Activated CD4-positive, alpha-beta T cell treated with anti-CD3 and anti-CD28 coated beads, Interleukin-2, amount 50 U/mL, for 16 hours (primary cell): Measurements from ENCODE around the gene TAAR6.
"Not testable (repeated sequence)": the region's sequence is repeated elsewhere in the genome, so short reads cannot be mapped to it uniquely, and the experiment has no call there.

Experiments
- DNase-seq: peaks from one replicate; pipeline ENCODE4 v3.0.0-alpha.2; 2020

The TAAR6 gene

DNA sequence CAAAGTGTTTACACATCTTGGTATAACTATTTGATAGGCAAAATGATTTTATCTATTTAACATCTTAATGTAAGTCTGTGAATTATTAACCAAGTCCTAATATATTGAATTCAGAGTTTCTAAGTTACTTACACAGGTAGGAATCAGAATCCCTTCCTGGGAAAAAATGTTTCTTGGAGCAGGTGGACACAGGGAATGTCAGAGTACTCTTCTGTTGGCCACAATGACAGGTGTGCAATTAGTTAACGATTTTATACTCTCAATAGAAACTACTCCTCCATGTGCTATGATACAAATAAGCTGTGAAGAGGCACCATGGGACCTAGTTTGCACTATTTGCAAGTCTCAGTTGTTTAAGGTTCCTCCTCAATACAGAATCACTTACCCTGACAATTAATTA lies 20.2 kb downstream of the TAAR6 start:
- no peak for DNase-seq

DNA sequence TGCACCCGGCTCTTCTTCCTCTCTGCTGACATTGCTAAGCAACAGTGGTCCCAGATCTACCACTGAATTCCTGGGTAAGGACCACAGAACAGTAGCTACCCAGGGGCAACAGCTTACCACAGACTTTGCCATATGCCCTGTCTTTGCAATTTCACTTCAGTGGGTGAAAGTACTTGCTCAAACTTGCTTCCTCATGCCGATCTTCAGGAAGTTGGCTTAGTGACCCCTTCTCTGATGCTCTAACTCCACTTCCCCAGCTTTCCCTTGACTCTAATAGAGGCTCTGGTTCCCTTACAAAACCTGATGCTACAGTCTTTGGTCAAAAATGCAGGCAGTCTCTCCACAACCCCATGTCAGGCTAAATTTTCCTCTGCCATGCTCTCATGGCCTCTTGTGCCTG lies 22.7 kb downstream of the TAAR6 start:
- DNase-seq: no peak

DNA sequence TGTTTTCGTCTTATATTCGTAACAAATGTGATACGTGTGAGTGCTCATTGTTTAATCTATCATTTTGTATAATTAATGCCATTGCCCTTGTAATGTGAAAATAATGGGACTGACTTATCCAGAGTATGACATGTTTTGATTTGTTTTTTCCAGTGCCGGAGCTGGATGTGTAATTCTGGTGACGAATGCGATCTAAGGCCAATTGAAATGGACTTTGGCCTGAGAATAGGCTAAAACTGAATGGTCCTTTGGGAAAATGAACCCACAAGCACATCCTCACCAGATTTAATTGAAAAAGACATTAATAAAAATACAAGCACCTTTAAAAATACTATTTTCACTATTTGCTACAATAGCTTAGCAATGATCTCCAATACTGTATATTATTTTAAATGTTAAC lies 26.1 kb downstream of the TAAR6 start:
- DNase-seq: no peak

DNA sequence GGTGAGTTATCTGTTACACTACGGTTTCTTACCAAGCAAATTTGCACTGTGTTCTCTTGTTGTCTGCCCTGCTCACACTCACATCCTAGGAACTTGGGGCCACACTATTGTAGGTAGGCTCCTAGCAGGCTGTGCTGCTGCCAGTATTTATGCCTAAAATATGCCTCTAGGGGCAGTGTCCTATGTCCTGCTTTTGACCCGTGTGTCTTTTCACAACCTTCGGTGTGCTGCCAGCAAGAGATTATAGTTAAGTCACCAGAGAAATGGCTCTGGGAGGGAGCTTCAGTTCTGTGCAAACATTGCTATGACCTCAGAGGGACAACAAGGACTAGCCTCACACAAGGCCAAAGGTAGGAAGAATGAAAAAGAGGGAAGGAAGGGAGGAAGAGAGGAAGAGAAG lies 28.4 kb downstream of the TAAR6 start:
- no peak for DNase-seq

DNA sequence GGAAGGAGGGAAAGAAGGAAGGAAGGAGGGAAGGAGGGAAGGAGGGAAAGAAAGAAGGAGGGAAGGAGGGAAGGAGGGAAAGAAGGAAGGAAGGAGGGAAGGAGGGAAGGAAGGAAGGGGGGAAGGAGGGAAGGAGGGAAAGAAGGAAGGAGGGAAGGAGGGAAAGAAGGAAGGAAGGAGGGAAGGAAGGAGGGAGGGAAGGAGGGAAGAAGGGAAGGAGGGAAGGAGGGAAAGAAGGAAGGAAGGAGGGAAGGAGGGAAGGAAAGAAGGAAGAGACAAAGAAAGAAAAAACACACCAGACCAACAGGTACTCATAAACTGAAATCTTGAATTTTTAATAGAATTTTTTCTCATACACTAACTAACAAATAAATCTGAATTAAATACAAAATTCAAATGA lies 30.8 kb downstream of the TAAR6 start:
- DNase-seq: not testable (repeated sequence)

DNA sequence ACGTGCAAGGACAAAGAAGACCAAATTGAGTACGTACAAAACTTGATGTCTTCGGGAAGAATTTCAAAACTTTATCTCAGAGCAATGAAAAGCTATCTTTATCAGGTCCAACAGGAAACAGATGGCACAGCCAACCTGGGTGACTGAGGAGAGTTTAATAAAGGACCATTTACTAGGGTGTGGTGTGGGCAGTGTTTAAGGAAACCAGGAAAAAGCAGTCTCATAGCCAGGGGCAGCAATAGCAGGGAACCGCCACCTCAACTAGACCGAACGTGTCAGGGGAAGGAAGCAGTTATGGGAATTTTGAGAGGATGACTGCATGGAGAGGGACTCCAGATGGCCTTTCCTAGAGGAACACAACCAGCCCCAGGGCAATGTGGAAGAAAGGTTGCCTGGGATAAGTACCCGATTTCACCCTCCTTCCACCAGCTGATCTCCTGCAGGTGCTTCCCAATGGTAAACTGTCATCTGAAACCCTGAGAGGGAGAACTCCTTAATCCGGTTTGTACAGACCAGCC lies 34.6 kb downstream of the TAAR6 start:
- no peak for DNase-seq

DNA sequence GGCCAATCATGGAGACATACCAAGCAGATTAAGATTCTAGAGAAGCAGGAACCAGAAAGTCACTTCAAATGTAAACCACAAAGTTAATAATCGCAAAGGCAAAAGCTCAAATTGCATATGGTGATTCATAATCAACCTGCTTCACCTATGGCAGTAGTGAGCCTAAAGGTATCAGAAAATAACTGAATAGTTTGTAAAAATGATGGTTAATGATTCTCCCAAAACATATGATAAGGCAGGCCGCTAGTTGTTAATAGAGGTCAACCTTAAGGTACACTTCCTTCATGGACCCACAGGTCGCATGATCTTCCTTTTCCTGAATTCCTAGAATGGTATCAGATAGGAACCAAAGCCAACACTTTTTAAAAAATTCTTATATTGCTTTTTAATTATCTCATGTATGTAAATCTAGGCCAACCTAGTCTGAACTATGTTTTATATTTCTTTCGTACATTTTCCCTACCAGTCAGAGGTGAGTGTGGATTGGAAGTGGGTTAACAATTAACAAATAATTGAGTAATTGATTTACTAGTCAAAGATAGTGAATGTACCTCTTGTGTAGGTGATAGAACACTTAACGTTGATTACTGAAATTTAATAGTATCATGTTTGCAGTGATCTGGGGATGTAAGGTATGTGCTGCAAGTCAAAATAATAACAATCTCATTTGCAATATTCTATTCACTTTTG lies 37.6 kb downstream of the TAAR6 start:
- DNase-seq: no peak

DNA sequence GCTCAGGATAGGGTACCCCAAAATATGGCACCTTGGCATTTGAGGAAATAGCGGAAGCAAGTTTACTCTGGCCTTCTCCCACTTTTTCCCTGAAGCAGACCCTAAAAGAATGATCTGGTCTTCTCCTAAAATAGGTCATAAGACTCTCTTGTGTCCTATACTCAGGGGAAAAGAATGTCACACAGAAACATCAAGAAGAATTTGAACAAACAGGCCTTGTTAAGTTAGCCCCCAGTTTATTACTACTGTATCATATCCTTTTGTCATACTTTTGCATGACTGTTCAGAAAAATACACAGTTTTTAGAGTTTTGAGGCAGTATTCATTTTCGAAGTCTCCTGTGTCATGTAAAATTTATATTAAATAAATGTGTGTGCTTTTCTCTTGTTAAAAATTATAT lies 41.5 kb downstream of the TAAR6 start:
- DNase-seq: no peak

DNA sequence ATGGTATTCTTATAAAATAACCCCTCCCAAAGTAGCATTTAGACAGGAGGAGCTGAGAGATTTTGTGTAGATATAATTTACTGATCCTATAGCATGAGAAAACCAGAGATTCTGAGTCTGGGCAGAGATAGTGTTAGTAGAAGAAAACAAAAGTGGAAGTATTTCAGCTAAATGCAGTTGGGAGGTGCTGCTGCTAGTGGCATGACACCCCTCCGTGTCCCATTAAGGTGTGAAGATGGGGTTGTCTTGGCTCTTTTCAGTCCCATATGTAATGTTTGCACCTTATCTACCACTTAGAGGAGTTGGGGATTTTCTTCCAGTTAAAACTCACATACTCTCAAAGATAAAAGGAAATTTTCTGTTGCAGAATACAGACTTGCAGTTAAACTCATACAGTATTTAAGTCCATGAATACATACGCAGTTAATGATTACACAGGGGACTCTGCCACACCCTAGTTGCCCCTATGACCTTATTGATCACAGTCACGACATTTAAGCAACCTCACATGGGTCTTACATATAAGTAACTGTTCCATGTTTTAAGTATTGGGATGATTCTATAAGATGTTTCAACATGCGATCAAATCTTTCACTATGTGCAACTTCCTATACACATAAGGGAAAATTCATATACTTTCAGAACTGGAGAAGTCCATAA lies 42.5 kb downstream of the TAAR6 start:
- no peak for DNase-seq

DNA sequence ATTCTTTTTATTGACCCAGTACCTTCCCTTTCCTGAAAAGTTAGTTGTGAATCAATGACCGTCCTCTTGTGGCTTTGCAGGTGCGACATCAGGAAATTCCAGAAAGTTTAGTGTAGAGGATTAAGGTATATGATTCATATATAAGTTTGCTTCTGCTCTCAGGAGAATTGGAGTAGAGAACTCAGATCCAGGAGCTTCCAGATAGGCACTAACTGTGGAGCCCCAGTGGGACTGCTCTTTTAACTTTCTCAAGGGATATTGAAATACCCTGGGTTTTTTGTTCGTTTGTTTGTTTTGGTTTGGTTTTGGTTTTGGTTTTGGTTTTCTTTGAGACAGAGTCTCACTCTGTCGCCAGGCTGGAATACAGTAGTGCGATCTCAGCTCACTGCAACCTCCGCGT lies 44.4 kb downstream of the TAAR6 start:
- no peak for DNase-seq

DNA sequence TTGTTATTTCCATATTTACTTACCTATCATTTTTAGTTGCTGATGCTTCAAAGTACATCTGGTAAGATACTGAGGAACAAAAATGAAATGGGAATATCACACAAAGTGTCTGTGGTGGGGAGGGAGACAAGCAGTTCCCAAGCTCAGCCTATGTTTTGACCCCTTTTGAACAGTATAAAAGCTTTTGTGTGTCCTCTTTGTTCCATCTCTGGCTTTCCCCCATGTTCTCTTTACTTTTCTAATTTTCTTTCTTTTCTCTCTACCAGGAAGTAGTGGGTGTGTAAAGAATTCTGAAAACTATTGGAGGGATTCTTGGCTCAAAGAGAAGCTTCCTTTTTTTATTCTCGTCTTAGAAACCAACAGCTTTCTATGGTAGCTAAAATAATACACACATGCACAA lies 46.6 kb downstream of the TAAR6 start:
- no peak for DNase-seq
